H9 (cell line): ENCODE results near the gene FBXO41. TPM values are rescaled to one million over a fixed set of nuclear protein-coding genes. Genes with fewer than 3 reads are reported as not detected.
A peak's percentile ranks its signal among the peaks of the same experiment; 100 is the strongest.

Experiments
- DNase-seq: peaks from one replicate; pipeline ENCODE4 v3.0.0-alpha.2; 2017
- H2AFZ ChIP-seq: one replicate; pipeline ENCODE4 v1.6.1; 2013; ENCODE audit warnings: mild to moderate bottlenecking, low read length, control low read depth, moderate library complexity
- H2AK5ac ChIP-seq: 2 replicates; pipeline ENCODE4 v1.6.1; 2013; ENCODE audit warnings: low read length, control low read depth, mixed read lengths; ENCODE audit not compliant: insufficient read length
- H2BK120ac ChIP-seq: one replicate; pipeline ENCODE4 v1.6.1; 2013; ENCODE audit warnings: low read depth, mild to moderate bottlenecking, low read length, control low read depth, inconsistent platforms; ENCODE audit not compliant: poor library complexity, severe bottlenecking
- H2BK12ac ChIP-seq: 2 replicates; pipeline ENCODE4 v1.6.1; 2013; ENCODE audit warnings: low read length, control low read depth, mixed read lengths, low read depth; ENCODE audit not compliant: insufficient read length
- H2BK15ac ChIP-seq: 2 replicates; pipeline ENCODE4 v1.6.1; 2013; ENCODE audit warnings: low read depth, low read length, control low read depth
- H2BK20ac ChIP-seq: one replicate; pipeline ENCODE4 v1.6.1; 2013; ENCODE audit warnings: low read depth, mild to moderate bottlenecking, low read length, control low read depth, inconsistent platforms; ENCODE audit not compliant: poor library complexity, severe bottlenecking
- H2BK5ac ChIP-seq: 2 replicates; pipeline ENCODE4 v1.6.1; 2013; ENCODE audit warnings: low read length, control low read depth, mixed read lengths; ENCODE audit not compliant: insufficient read length
- H3K14ac ChIP-seq: 2 replicates; pipeline ENCODE4 v1.6.1; 2013; ENCODE audit warnings: low read length, control low read depth; ENCODE audit not compliant: insufficient read depth
- H3K18ac ChIP-seq: 2 replicates; pipeline ENCODE4 v1.6.1; 2013; ENCODE audit warnings: low read depth, mild to moderate bottlenecking, mixed read lengths, low read length, control low read depth; ENCODE audit not compliant: insufficient read length
- H3K23ac ChIP-seq: 2 replicates; pipeline ENCODE4 v1.6.1; 2013; ENCODE audit warnings: low read length, control low read depth, mixed read lengths, low read depth; ENCODE audit not compliant: insufficient read length
- H3K23me2 ChIP-seq: 2 replicates; pipeline ENCODE4 v1.6.1; 2013; ENCODE audit warnings: low read depth, mild to moderate bottlenecking, mixed read lengths, low read length, control low read depth; ENCODE audit not compliant: insufficient read length, poor library complexity, severe bottlenecking
- H3K27ac ChIP-seq: 2 replicates; pipeline ENCODE4 v1.5.1; 2013; ENCODE audit warnings: low read length, control low read depth, mixed read lengths, low read depth; ENCODE audit not compliant: insufficient read length
- H3K27me3 ChIP-seq: 2 replicates; pipeline ENCODE4 v1.6.1; 2013; ENCODE audit warnings: low read length, control low read depth, inconsistent platforms; ENCODE audit not compliant: insufficient read depth
- H3K4ac ChIP-seq: 2 replicates; pipeline ENCODE4 v1.6.1; 2013; ENCODE audit warnings: low read depth, mild to moderate bottlenecking, control low read depth, inconsistent platforms, low read length, moderate library complexity
- H3K4me1 ChIP-seq: 2 replicates; pipeline ENCODE4 v1.6.1; 2013; ENCODE audit warnings: low read length, control low read depth, inconsistent platforms; ENCODE audit not compliant: insufficient read depth
- H3K4me2 ChIP-seq: 2 replicates; pipeline ENCODE4 v1.6.1; 2013; ENCODE audit warnings: low read length, control low read depth, mixed read lengths; ENCODE audit not compliant: insufficient read length, insufficient read depth
- H3K56ac ChIP-seq: 2 replicates; pipeline ENCODE4 v1.6.1; 2013; ENCODE audit warnings: low read depth, mild to moderate bottlenecking, mixed read lengths, low read length, control low read depth; ENCODE audit not compliant: insufficient read length
- H3K79me1 ChIP-seq: 2 replicates; pipeline ENCODE4 v1.6.1; 2013; ENCODE audit warnings: low read depth, mild to moderate bottlenecking, moderate library complexity, low read length, control low read depth, inconsistent platforms; ENCODE audit not compliant: insufficient read depth, poor library complexity, severe bottlenecking
- H3K79me2 ChIP-seq: 2 replicates; pipeline ENCODE4 v1.6.1; 2013; ENCODE audit warnings: low read length, control low read depth, inconsistent platforms; ENCODE audit not compliant: insufficient read depth
- H3K9ac ChIP-seq: 2 replicates; pipeline ENCODE4 v1.6.1; 2013; ENCODE audit warnings: low read length, control low read depth, mixed read lengths; ENCODE audit not compliant: insufficient read length; ENCODE audit errors: extremely low read depth
- H3K9me3 ChIP-seq: one replicate; pipeline ENCODE4 v1.6.1; 2013; ENCODE audit warnings: low read depth, low read length, inconsistent platforms; ENCODE audit not compliant: control insufficient read depth
- H3T11ph ChIP-seq: one replicate; pipeline ENCODE4 v1.6.1; 2013; ENCODE audit warnings: mild to moderate bottlenecking, low read length, control low read depth, inconsistent platforms
- H4K20me1 ChIP-seq: one replicate; pipeline ENCODE4 v1.6.1; 2013; ENCODE audit not compliant: control insufficient read depth, insufficient read length, insufficient read depth
- H4K5ac ChIP-seq: 2 replicates; pipeline ENCODE4 v1.6.1; 2013; ENCODE audit warnings: low read depth, mild to moderate bottlenecking, mixed read lengths, low read length, control low read depth; ENCODE audit not compliant: insufficient read length
- H4K8ac ChIP-seq: replicated peaks from 2 replicates; pipeline ENCODE4 v1.6.1; 2013; ENCODE audit warnings: low read length, control low read depth, mixed read lengths, low read depth; ENCODE audit not compliant: insufficient read length
- H4K91ac ChIP-seq: 2 replicates; pipeline ENCODE4 v1.6.1; 2013; ENCODE audit warnings: low read depth, mild to moderate bottlenecking, moderate library complexity, mixed read lengths, low read length, control low read depth; ENCODE audit not compliant: insufficient read length
- H3K27ac Mint-ChIP-seq, 3 experiments: 2 replicates in 2 of 3; 3 replicates in 1 of 3; pipeline ENCODE4 v1.8.0; 2020 to 2021; ENCODE audit warnings: mixed read lengths in 3 of 3, mild to moderate bottlenecking in 1 of 3, moderate library complexity in 1 of 3
- H3K27me3 Mint-ChIP-seq: 2 replicates; pipeline ENCODE4 v1.8.0; 2021; ENCODE audit warnings: low read depth, mild to moderate bottlenecking, moderate library complexity, mixed read lengths
- H3K36me3 Mint-ChIP-seq, 3 experiments: 2 replicates in 2 of 3; 3 replicates in 1 of 3; pipeline ENCODE4 v1.8.0; 2020 to 2021; ENCODE audit warnings: low read depth in 3 of 3, mixed read lengths in 3 of 3; ENCODE audit not compliant: insufficient read depth in 1 of 3
- H3K4me1 Mint-ChIP-seq, 2 experiments: 2 replicates each; pipeline ENCODE4 v1.8.0; 2020; ENCODE audit warnings: mixed read lengths in 2 of 2
- H3K4me3 Mint-ChIP-seq, 2 experiments: 2 replicates in 1 of 2; 3 replicates in 1 of 2; pipeline ENCODE4 v1.8.0; 2020 to 2021; ENCODE audit warnings: mild to moderate bottlenecking in 2 of 2, mixed read lengths in 2 of 2, moderate library complexity in 1 of 2
- H3K9me3 Mint-ChIP-seq, 2 experiments: 2 replicates in 1 of 2; 3 replicates in 1 of 2; pipeline ENCODE4 v1.8.0; 2020; ENCODE audit warnings: mild to moderate bottlenecking in 2 of 2, mixed read lengths in 2 of 2, moderate library complexity in 1 of 2
- CTCF ChIP-seq: fragments of 200-600 bp; sonication (generic); conservative IDR thresholded peaks from 3 replicates; pipeline ENCODE4 v1.8.0; 2021; ENCODE audit warnings: antibody characterized with exemption, mild to moderate bottlenecking
- WGBS: extraction: QIAGEN DNeasy Blood & Tissue Kit; methylation state at CpG from one replicate; pipeline ENCODE4 v1.1.7; 2013; ENCODE audit warnings: missing lambda C conversion rate, low lambda C conversion rate, mixed read lengths; ENCODE audit not compliant: insufficient read length; ENCODE audit errors: extremely low coverage; 5-methylcytosine and 5-hydroxymethylcytosine counted together
- total RNA-seq: library from RNA; stranded (reverse); gene quantifications from 2 replicates; pipeline ENCODE4 v1.2.1, GENCODE V29; 2021

Gene FBXO41
- total RNA-seq, 1 experiment from 2014 or later, result 16.2 TPM

DNA sequence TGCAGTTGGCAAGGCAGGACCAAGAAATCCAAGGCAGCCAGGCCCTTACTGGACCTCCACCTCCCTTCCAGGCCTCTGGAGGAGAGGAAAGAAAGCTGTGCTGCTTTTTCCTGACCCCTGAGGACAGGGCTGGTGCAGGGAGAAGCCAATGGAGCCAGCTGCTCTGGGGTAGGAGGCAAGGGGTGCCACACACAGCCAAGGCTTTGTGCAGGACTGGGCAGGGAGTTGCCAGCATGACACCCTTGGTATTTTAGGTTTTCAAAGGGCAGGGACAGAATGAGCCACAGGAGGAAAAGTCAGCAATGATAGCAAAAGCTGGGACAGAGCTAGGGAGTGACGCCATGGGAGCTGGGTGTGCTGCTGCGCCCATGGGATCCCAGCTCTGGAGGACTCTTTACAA lies 27.3 kb downstream of the FBXO41 start:
- H2AK5ac ChIP-seq, result no peak overlapping the region
- TF ChIP-seq CTCF, result no peak
- H2BK15ac ChIP-seq, result no peak overlapping the region
- H3K4me3 Mint-ChIP-seq, result no peak overlapping the region
- no peak overlapping the region for H4K91ac ChIP-seq
- no peaks in the 10 kb centered on the region for H3K79me2 ChIP-seq
- peaks cover 21 to 52% (median 28%) of the 10 kb centered on the region in 3 experiments; a peak in 6 of 7 replicates for H3K36me3 Mint-ChIP-seq
- H3K27ac Mint-ChIP-seq, result peak overlapping the region in 2 of 3 experiments; percentile 64 to 91; a peak in 3 of 7 replicates
- no peak overlapping the region for H3K56ac ChIP-seq
- no peaks in the 10 kb centered on the region for H3K4me1 ChIP-seq
- H2BK120ac ChIP-seq, result no peak overlapping the region
- H2BK5ac ChIP-seq, result no peak overlapping the region
- no peak overlapping the region for H4K5ac ChIP-seq
- H3K4me1 Mint-ChIP-seq, result peaks cover 17 to 18% of the 10 kb centered on the region in 2 experiments
- no peak overlapping the region for H3K18ac ChIP-seq
- H3K23me2 ChIP-seq, result no peaks in the 10 kb centered on the region
- no peak overlapping the region for H4K8ac ChIP-seq
- no peak overlapping the region for H3K14ac ChIP-seq
- WGBS, result no CpG with 5 or more reads among the region's 2 CpGs
- H3K4me2 ChIP-seq, result no peak overlapping the region
- H3K79me1 ChIP-seq, result no peaks in the 10 kb centered on the region
- no peaks in the 10 kb centered on the region for H3K27me3 ChIP-seq
- H3K27me3 Mint-ChIP-seq, result no peaks in the 10 kb centered on the region
- no peak for DNase-seq
- no peak overlapping the region for H2BK20ac ChIP-seq
- no peak overlapping the region for H3K4ac ChIP-seq
- H4K20me1 ChIP-seq, result no peaks in the 10 kb centered on the region
- H3T11ph ChIP-seq, result no peak overlapping the region
- no peak overlapping the region for H3K27ac ChIP-seq
- no peak overlapping the region for H3K9ac ChIP-seq
- H2BK12ac ChIP-seq, result no peak overlapping the region
- H3K9me3 ChIP-seq, result no peaks in the 10 kb centered on the region
- H2AFZ ChIP-seq, result no peak overlapping the region
- H3K23ac ChIP-seq, result no peak overlapping the region
- no peaks in the 10 kb centered on the region; a peak in 1 of 5 replicates for H3K9me3 Mint-ChIP-seq
